Neuronal stem cell (in vitro differentiated cells): ENCODE measurements around the gene KRTAP9-1.

Experiments
- DNase-seq: peaks from one replicate; pipeline ENCODE4 v3.0.0-alpha.2; 2013; ENCODE audit warnings: low spot score
- H2AFZ ChIP-seq: one replicate; pipeline ENCODE4 v1.6.1; 2013; ENCODE audit warnings: mild to moderate bottlenecking, low read length, inconsistent platforms
- H2AK5ac ChIP-seq: 2 replicates; pipeline ENCODE4 v1.6.1; 2013; ENCODE audit warnings: low read depth, mild to moderate bottlenecking, inconsistent platforms, low read length, moderate library complexity, mixed read lengths
- H2BK120ac ChIP-seq: 2 replicates; pipeline ENCODE4 v1.6.1; 2013; ENCODE audit warnings: low read depth, mild to moderate bottlenecking, inconsistent platforms, low read length, moderate library complexity, mixed read lengths
- H2BK12ac ChIP-seq: one replicate; pipeline ENCODE4 v1.6.1; 2013; ENCODE audit warnings: low read length, inconsistent platforms
- H2BK15ac ChIP-seq: 2 replicates; pipeline ENCODE4 v1.6.1; 2013; ENCODE audit warnings: mild to moderate bottlenecking, low read length, inconsistent platforms, mixed read lengths
- H2BK5ac ChIP-seq: one replicate; pipeline ENCODE4 v1.6.1; 2013; ENCODE audit warnings: inconsistent platforms, mild to moderate bottlenecking, low read length, moderate library complexity
- H3K14ac ChIP-seq: one replicate; pipeline ENCODE4 v1.6.1; 2013; ENCODE audit warnings: low read length, inconsistent platforms
- H3K18ac ChIP-seq: 2 replicates; pipeline ENCODE4 v1.6.1; 2013; ENCODE audit warnings: low read length, inconsistent platforms
- H3K23ac ChIP-seq: 2 replicates; pipeline ENCODE4 v1.6.1; 2013; ENCODE audit warnings: low read depth, mild to moderate bottlenecking, mixed read lengths, low read length, inconsistent platforms; ENCODE audit not compliant: poor library complexity
- H3K27ac ChIP-seq: replicated peaks from 3 replicates; pipeline ENCODE4 v1.5.1; 2013; ENCODE audit warnings: low read length, inconsistent platforms
- H3K27me3 ChIP-seq, 3 experiments: 2 replicates each; pipeline ENCODE4 v1.6.1; 2013; ENCODE audit warnings: low read length in 3 of 3, mild to moderate bottlenecking in 2 of 3, inconsistent platforms in 1 of 3, low read depth in 1 of 3, mixed read lengths in 1 of 3, moderate library complexity in 1 of 3; ENCODE audit not compliant: control insufficient read depth in 3 of 3, insufficient read depth in 3 of 3
- H3K36me3 ChIP-seq, 2 donors: replicated peaks in 1 of 2; 2 replicates each; pipeline ENCODE4 v1.6.1; 2013; ENCODE audit warnings: low read length in 2 of 2; ENCODE audit not compliant: control insufficient read depth in 2 of 2, insufficient read depth in 2 of 2
- H3K4ac ChIP-seq: 2 replicates; pipeline ENCODE4 v1.6.1; 2013; ENCODE audit warnings: inconsistent platforms, mild to moderate bottlenecking, low read length, moderate library complexity
- H3K4me1 ChIP-seq, 2 donors: 1 replicate in 1 of 2; 2 replicates in 1 of 2; pipeline ENCODE4 v1.6.1; 2013; ENCODE audit warnings: low read length in 2 of 2, low read depth in 1 of 2; ENCODE audit not compliant: control insufficient read depth in 2 of 2, insufficient read depth in 1 of 2
- H3K4me2 ChIP-seq: one replicate; pipeline ENCODE4 v1.6.1; 2013; ENCODE audit warnings: mild to moderate bottlenecking, low read length, inconsistent platforms; ENCODE audit not compliant: insufficient read depth, poor library complexity, severe bottlenecking
- H3K4me3 ChIP-seq, 2 donors: 2 replicates each; pipeline ENCODE4 v1.5.1; 2013; ENCODE audit warnings: low read length in 2 of 2, mild to moderate bottlenecking in 2 of 2, inconsistent platforms in 1 of 2, moderate library complexity in 1 of 2
- H3K79me1 ChIP-seq: one replicate; pipeline ENCODE4 v1.6.1; 2013; ENCODE audit warnings: low read depth, mild to moderate bottlenecking, inconsistent platforms, low read length, moderate library complexity
- H3K9ac ChIP-seq: one replicate; pipeline ENCODE4 v1.6.1; 2013; ENCODE audit warnings: mild to moderate bottlenecking, low read depth, low read length, inconsistent platforms; ENCODE audit not compliant: poor library complexity
- H3K9me3 ChIP-seq, 2 donors: replicated peaks in 1 of 2; 2 replicates each; pipeline versions ENCODE3 to v1.6.1; 2013; ENCODE audit warnings: low read length in 2 of 2, mild to moderate bottlenecking in 2 of 2, inconsistent platforms in 1 of 2, low read depth in 1 of 2, mixed read lengths in 1 of 2, moderate library complexity in 1 of 2; ENCODE audit not compliant: control insufficient read depth in 2 of 2, insufficient read depth in 1 of 2
- H4K8ac ChIP-seq: one replicate; pipeline ENCODE4 v1.6.1; 2013; ENCODE audit warnings: low read depth, mild to moderate bottlenecking, inconsistent platforms, low read length, moderate library complexity
- H4K91ac ChIP-seq: one replicate; pipeline ENCODE4 v1.6.1; 2013; ENCODE audit warnings: low read length, low read depth, mild to moderate bottlenecking, inconsistent platforms; ENCODE audit not compliant: poor library complexity
- WGBS, 2 donors: extraction: QIAGEN DNeasy Blood & Tissue Kit; methylation state at CpG; one replicate each; pipeline ENCODE4 v1.1.7; 2013; ENCODE audit warnings: missing lambda C conversion rate in 2 of 2, mixed read lengths in 1 of 2; ENCODE audit not compliant: insufficient read length in 2 of 2, insufficient replicate concordance in 1 of 2; ENCODE audit errors: extremely low coverage in 2 of 2; 5-methylcytosine and 5-hydroxymethylcytosine counted together

KRTAP9-1 gene

DNA sequence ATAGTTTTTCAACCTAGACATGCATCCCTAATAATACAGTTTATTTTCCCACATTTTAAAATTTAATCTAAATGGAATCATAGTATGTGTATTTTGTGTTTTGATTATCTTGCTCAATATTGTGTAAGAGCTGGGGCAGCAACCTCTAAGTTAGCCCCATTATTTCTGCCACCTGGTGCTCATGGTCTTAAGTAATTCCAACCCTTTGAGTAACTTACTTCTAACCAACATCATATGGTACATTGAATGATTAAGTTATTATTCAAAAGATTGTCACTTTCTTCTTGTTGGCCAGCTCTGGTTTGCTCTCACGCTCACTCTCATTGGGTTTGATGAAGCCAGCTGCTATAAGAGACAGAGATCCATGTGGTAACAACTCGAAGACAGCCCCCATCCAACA is 17.8 kb upstream of the KRTAP9-1 start:
- no peak for DNase-seq
- Histone ChIP-seq H3K23ac (no peak overlapping the region), H2BK15ac (no peak overlapping the region), H3K4me2 (no peak overlapping the region), H4K8ac (no peak overlapping the region), H3K4ac (no peak overlapping the region), H3K4me3 (no peak overlapping the region), H3K36me3 (no peaks in the 10 kb centered on the region), H3K9ac (no peak overlapping the region), H2AK5ac (no peak overlapping the region), H2BK120ac (no peak overlapping the region), H3K79me1 (no peaks in the 10 kb centered on the region), H2AFZ (no peak overlapping the region), H3K18ac (no peak overlapping the region), H3K4me1 (peaks cover 0 to 3% of the 10 kb centered on the region in 2 donors), H3K9me3 (no peaks in the 10 kb centered on the region), H3K27ac (no peak overlapping the region), H2BK12ac (no peak overlapping the region), H3K27me3 (peaks cover 0 to 8% (median 0%) of the 10 kb centered on the region in 3 experiments), H2BK5ac (no peak overlapping the region), H3K14ac (no peak overlapping the region), H4K91ac (no peak overlapping the region)
- no CpG with 5 or more reads among the region's 2 CpGs for WGBS, 2 donors

DNA sequence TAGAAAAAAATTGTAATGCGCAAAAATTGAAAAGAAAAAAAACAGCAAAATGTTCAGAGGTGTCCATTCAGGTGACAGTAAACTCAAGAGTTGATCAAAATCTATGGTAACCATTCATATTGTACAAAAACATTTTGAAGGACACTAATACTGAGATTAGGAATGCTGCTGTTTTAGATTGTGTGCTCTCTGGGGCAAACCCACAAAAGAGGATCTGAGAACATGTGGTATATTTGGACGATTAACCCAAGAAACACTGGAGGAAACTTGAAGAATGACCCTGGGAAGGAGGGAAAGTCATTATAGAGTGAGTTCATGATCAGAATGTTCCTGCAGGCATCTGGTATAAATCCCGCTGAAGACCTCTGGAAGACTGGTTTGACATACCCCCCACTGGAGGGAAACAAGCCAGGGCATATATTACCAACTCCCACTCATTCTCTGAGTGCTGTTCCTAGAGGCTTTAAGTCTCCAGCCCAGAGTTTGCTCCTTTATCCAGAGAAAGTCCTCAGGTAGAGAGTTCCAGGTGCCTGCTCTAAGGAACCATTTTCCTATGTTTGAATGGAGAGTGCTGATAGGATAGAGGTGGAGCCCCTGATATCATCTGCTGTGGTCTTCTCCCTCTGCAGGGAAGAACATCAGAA is 12.8 kb upstream of the KRTAP9-1 start:
- Histone ChIP-seq H2BK120ac (no peak overlapping the region), H3K4me2 (no peak overlapping the region), H3K9me3 (no peaks in the 10 kb centered on the region), H2BK12ac (no peak overlapping the region), H2AK5ac (no peak overlapping the region), H3K18ac (no peak overlapping the region), H3K14ac (no peak overlapping the region), H3K4me1 (no peaks in the 10 kb centered on the region), H3K4ac (no peak overlapping the region), H4K91ac (no peak overlapping the region), H4K8ac (no peak overlapping the region), H3K4me3 (no peak overlapping the region), H3K27ac (no peak overlapping the region), H3K79me1 (no peaks in the 10 kb centered on the region), H2BK15ac (no peak overlapping the region), H2AFZ (no peak overlapping the region), H3K36me3 (no peaks in the 10 kb centered on the region), H3K27me3 (peaks cover 0 to 13% (median 0%) of the 10 kb centered on the region in 3 experiments), H3K23ac (no peak overlapping the region), H2BK5ac (no peak overlapping the region), H3K9ac (no peak overlapping the region)
- no peak for DNase-seq
- no CpG with 5 or more reads among the region's 3 CpGs for WGBS, 2 donors

DNA sequence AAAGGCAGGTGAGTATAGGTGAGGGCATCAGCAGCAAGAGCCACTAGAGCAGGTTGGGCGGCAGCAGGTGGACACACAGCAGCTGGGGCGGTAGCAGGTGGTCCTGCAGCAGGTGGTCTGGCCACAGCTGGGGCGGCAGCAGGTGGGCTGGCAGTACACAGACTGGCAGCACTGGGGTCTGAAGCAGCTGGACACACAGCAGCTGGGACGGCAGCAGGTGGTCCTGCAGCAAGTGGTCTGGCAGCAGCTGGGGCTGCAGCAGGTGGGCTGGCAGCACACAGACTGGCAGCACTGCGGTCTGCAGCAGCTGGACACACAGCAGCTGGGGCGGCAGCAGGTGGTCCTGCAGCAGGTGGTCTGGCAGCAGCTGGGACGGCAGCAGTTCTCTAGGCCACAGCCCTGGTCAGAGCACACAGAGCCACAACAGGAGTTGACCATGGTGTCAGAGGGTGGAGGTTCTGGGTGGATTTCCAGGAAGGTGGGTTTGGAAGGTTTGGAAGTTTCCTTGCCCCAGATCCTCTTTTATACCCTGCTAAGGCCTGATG is 11.9 kb upstream of the KRTAP9-1 start, which contains the start of gene KRTAP4-2:
TSS of gene KRTAP4-2 (minus strand) at position 495 of the 545 bp plus-strand sequence. CDS start at position 438, 57 bp downstream.
- Histone ChIP-seq H2BK15ac (no peak within 1 kb of the TSS), H2BK12ac (no peak within 1 kb of the TSS), H3K27me3 (peaks cover 0 to 13% (median 0%) of the 10 kb centered on the region in 3 experiments), H3K9ac (peak within 1 kb of the TSS; percentile 61), H3K4ac (no peak within 1 kb of the TSS), H3K27ac (no peak within 1 kb of the TSS), H2AFZ (no peak within 1 kb of the TSS), H3K79me1 (no peaks in the 10 kb centered on the region), H3K4me3 (no peak within 1 kb of the TSS), H3K4me2 (no peak within 1 kb of the TSS), H4K8ac (no peak within 1 kb of the TSS), H3K14ac (no peak within 1 kb of the TSS), H3K36me3 (no peaks in the 10 kb centered on the region), H2BK120ac (no peak within 1 kb of the TSS), H3K9me3 (no peaks in the 10 kb centered on the region), H3K4me1 (no peaks in the 10 kb centered on the region), H2BK5ac (no peak within 1 kb of the TSS), H4K91ac (no peak within 1 kb of the TSS), H3K23ac (peak within 1 kb of the TSS; percentile 77), H3K18ac (peak within 1 kb of the TSS; percentile 1), H2AK5ac (no peak within 1 kb of the TSS)
- WGBS, 2 donors, result no CpG with 5 or more reads among the region's 7 CpGs
- DNase-seq, result no peak

GRCh38 chr17:41178341-41178740 is 11.3 kb upstream of the KRTAP9-1 start:
- Histone ChIP-seq H3K18ac (no peak overlapping the region), H3K14ac (no peak overlapping the region), H3K79me1 (no peaks in the 10 kb centered on the region), H4K8ac (no peak overlapping the region), H3K4me3 (no peak overlapping the region), H3K9ac (no peak overlapping the region), H3K23ac (no peak overlapping the region), H2BK120ac (no peak overlapping the region), H2BK15ac (no peak overlapping the region), H2AFZ (no peak overlapping the region), H3K36me3 (no peaks in the 10 kb centered on the region), H3K9me3 (no peaks in the 10 kb centered on the region), H2BK5ac (no peak overlapping the region), H3K4ac (no peak overlapping the region), H3K4me1 (no peaks in the 10 kb centered on the region), H2AK5ac (no peak overlapping the region), H3K27ac (no peak overlapping the region), H3K27me3 (peaks cover 0 to 13% (median 0%) of the 10 kb centered on the region in 3 experiments), H2BK12ac (no peak overlapping the region), H3K4me2 (no peak overlapping the region), H4K91ac (no peak overlapping the region)
- WGBS, 2 donors, result no CpG with 5 or more reads among the region's 3 CpGs
- DNase-seq, result no peak
